GM12878 (cell line): Measurements from ENCODE around the gene TXLNB. TPM values are rescaled to one million over a fixed set of nuclear protein-coding genes. Genes with fewer than 3 reads are reported as not detected.

ENCODE experiments used
- ATAC-seq: fragments of 200-7000 bp; cut with Tn5 transposase; 3 replicates; pipeline ENCODE4 v1.9.1; 2020; ENCODE audit warnings: mild to moderate bottlenecking, moderate library complexity
- BruUV-seq: library from RNA; stranded (reverse); fragments of 400-500 nt; replicated peaks from 2 replicates; lab custom pipeline; 2021; lab: Mats Ljungman, UMichigan
- CTCF ChIA-PET: fragments of 300-600 bp; sonication (Branson Sonifier 250); formaldehyde crosslinking; extraction: SDS; loops from one replicate; lab custom pipeline; 2021; ENCODE audit warnings: inconsistent platforms; lab: Yijun Ruan, JAX
- POLR2A ChIA-PET: fragments of 350-600 bp; formaldehyde crosslinking; extraction: SDS; loops from one replicate; lab custom pipeline; 2021; ENCODE audit warnings: inconsistent platforms; lab: Charles Lee
- RAD21 ChIA-PET: fragments of 300-600 bp; sonication (Branson Sonifier 250); formaldehyde crosslinking; loops from one replicate; lab custom pipeline; 2023; ENCODE audit warnings: antibody characterized with exemption; ENCODE audit not compliant: unreplicated experiment; lab: Charles Lee
- SMC1A ChIA-PET: fragments of 300-600 bp; sonication (Branson Sonifier 250); formaldehyde crosslinking; loops from one replicate; lab custom pipeline; 2023; ENCODE audit not compliant: unreplicated experiment, uncharacterized antibody; lab: Charles Lee
- DNase-seq: peaks from one replicate; pipeline ENCODE4 v3.0.0-alpha.2; 2011; ENCODE audit warnings: low read depth, low spot score
- FAIRE-seq: peaks from 3 replicates; lab custom pipeline; 2011; peaks lifted over from hg19 to GRCh38; lab: Jason Lieb, UNC
- H2AFZ ChIP-seq: 2 replicates; pipeline ENCODE4 v1.6.0; 2011; ENCODE audit warnings: low read depth, low read length, control low read depth; ENCODE audit not compliant: control insufficient read depth
- H3K27ac ChIP-seq: 2 replicates; pipeline ENCODE4 v1.5.1; 2011; ENCODE audit warnings: control low read depth; ENCODE audit not compliant: control insufficient read depth, insufficient read depth
- H3K27me3 ChIP-seq, 2 experiments: replicated peaks in 1 of 2; 2 replicates each; pipeline versions ENCODE4 v1.6.0 to v1.6.1; 2011; ENCODE audit warnings: low read length in 1 of 2; ENCODE audit not compliant: control insufficient read depth in 2 of 2, insufficient read depth in 2 of 2
- H3K36me3 ChIP-seq, 2 experiments: 2 replicates each; pipeline ENCODE4 v1.5.1; 2011; ENCODE audit warnings: low read length in 1 of 2; ENCODE audit not compliant: control insufficient read depth in 2 of 2, insufficient read depth in 2 of 2
- H3K4me1 ChIP-seq: 2 replicates; pipeline ENCODE4 v1.6.1; 2011; ENCODE audit warnings: mild to moderate bottlenecking, low read length, moderate library complexity, mixed read lengths; ENCODE audit not compliant: control insufficient read depth, insufficient read depth
- H3K4me2 ChIP-seq: 2 replicates; pipeline ENCODE4 v1.6.0; 2011; ENCODE audit warnings: control low read depth; ENCODE audit not compliant: control insufficient read depth, insufficient read depth
- H3K4me3 ChIP-seq: fragments of 200-600 bp; sonication (generic); 2 replicates; pipeline ENCODE4 v1.5.1; 2016
- H3K79me2 ChIP-seq: 2 replicates; pipeline ENCODE4 v1.6.0; 2011; ENCODE audit warnings: low read length; ENCODE audit not compliant: control insufficient read depth, insufficient read depth
- H3K9ac ChIP-seq: 2 replicates; pipeline ENCODE4 v1.8.0; 2011; ENCODE audit warnings: low read length, control low read depth, mixed read lengths; ENCODE audit not compliant: control insufficient read depth, insufficient read depth
- H3K9me3 ChIP-seq: replicated peaks from 3 replicates; pipeline ENCODE4 v1.5.1; 2011; ENCODE audit warnings: mild to moderate bottlenecking, low read length; ENCODE audit not compliant: control insufficient read depth, insufficient read depth
- H4K20me1 ChIP-seq: 2 replicates; pipeline ENCODE4 v1.6.0; 2011; ENCODE audit not compliant: control insufficient read depth, insufficient read depth
- ASH2L ChIP-seq: fragments of 300-600, 200-600 bp; sonication (generic); IDR thresholded peaks from 2 replicates; pipeline ENCODE4 v1.6.1; 2017; ENCODE audit warnings: low read depth, mild to moderate bottlenecking, borderline replicate concordance
- ATF7 ChIP-seq: fragments of 450-650 bp; IDR thresholded peaks from 2 replicates; pipeline ENCODE4 v1.6.1; 2016; ENCODE audit warnings: low read depth, mild to moderate bottlenecking
- EZH2 ChIP-seq: IDR thresholded peaks from 2 replicates; pipeline ENCODE4 v1.6.1; 2012; ENCODE audit warnings: low read depth, mild to moderate bottlenecking, control low read depth, inconsistent platforms, low read length, borderline replicate concordance; ENCODE audit not compliant: control insufficient read depth
- FOS ChIP-seq: IDR thresholded peaks from 3 replicates; pipeline ENCODE4 v1.6.1; 2011; ENCODE audit warnings: borderline replicate concordance; ENCODE audit not compliant: insufficient read length; ENCODE audit errors: extremely low read depth
- GABPA ChIP-seq: IDR thresholded peaks from 2 replicates; pipeline ENCODE4 v1.6.1; 2014; ENCODE audit warnings: antibody characterized with exemption, low read depth, mild to moderate bottlenecking, inconsistent platforms
- NFIC ChIP-seq: IDR thresholded peaks from 2 replicates; pipeline ENCODE4 v1.6.1; 2012; ENCODE audit warnings: low read depth, mild to moderate bottlenecking, inconsistent platforms, low read length, moderate library complexity
- POU2F2 ChIP-seq: IDR thresholded peaks from 3 replicates; pipeline ENCODE4 v1.6.1; 2011; ENCODE audit warnings: low read depth, mild to moderate bottlenecking, low read length, borderline replicate concordance
- RAD51 ChIP-seq: fragments of 450-650 bp; IDR thresholded peaks from 2 replicates; pipeline ENCODE4 v1.6.1; 2016; ENCODE audit warnings: moderate library complexity, mild to moderate bottlenecking, inconsistent platforms
- SIN3A ChIP-seq: IDR thresholded peaks from 2 replicates; pipeline ENCODE4 v1.6.1; 2012; ENCODE audit warnings: low read depth, low read length, improper control_type of control experiment
- STAT1 ChIP-seq: fragments of 450-650 bp; conservative IDR thresholded peaks from 2 replicates; pipeline ENCODE4 v1.6.1; 2014; ENCODE audit warnings: antibody characterized with exemption, mild to moderate bottlenecking
- WRNIP1 ChIP-seq: IDR thresholded peaks from 2 replicates; pipeline ENCODE4 v1.6.1; 2011; ENCODE audit warnings: low read depth, low read length, improper control_type of control experiment, borderline replicate concordance
- WGBS: methylation state at CpG from one replicate; pipeline ENCODE4 v1.1.6; 2016; ENCODE audit warnings: low lambda C conversion rate; ENCODE audit not compliant: insufficient replicate concordance, insufficient coverage; ENCODE audit errors: missing lambda C conversion rate; 5-methylcytosine and 5-hydroxymethylcytosine counted together
- in situ Hi-C: fragments of 300-500 bp; cut with MboI; formaldehyde crosslinking; loops from 9 replicates; pipeline ENCODE4 v1.14.3; 2018; ENCODE audit warnings: mixed read lengths
- intact Hi-C: fragments of 100-400 bp; cut with micrococcal nuclease; formaldehyde crosslinking; loops from one replicate; pipeline ENCODE4 v1.14.2; 2022; ENCODE audit not compliant: unreplicated experiment
- polyA plus RNA-seq, 11 experiments: library from polyadenylated mRNA; depleted of rRNA in 4 of 11; unstranded in 6 of 11; stranded (reverse) in 5 of 11; fragments of >200 nt; fragmentation: Nextera tagmentation in 4 of 11; fragmentation: Illumina TruSeq in 1 of 11; extraction: Ambion mirVana in 4 of 11; extraction: Trizol in 1 of 11; gene quantifications; 1 replicate in 1 of 11; 2 replicates in 10 of 11; pipeline versions ENCODE4 v1.2.1 to v1.2.3, GENCODE V29; 2011 to 2016; ENCODE audit warnings: inconsistent platforms in 2 of 11, missing spikeins in 2 of 11, low read depth in 1 of 11
- total RNA-seq, 4 experiments: library from RNA; depleted of rRNA in 3 of 4; stranded (reverse); fragments of >200 nt in 3 of 4; fragmentation: Illumina TruSeq in 1 of 4; extraction: Trizol in 1 of 4; gene quantifications; 2 replicates each; pipeline versions ENCODE4 v1.2.1 to v1.2.3, GENCODE V29; 2013 to 2021
- TF ChIP-seq, protein P1 (sequence below): fragments of 450-650 bp; formaldehyde crosslinking; IDR thresholded peaks from 2 replicates; pipeline ENCODE4 v1.4.0; 2020; ENCODE audit warnings: mild to moderate bottlenecking, moderate library complexity
- TF ChIP-seq, protein P2 (sequence below): fragments of 450-650 bp; IDR thresholded peaks from 2 replicates; pipeline ENCODE4 v1.6.1; 2017; ENCODE audit warnings: low read depth, mild to moderate bottlenecking, moderate library complexity
- TF ChIP-seq, protein P3 (sequence below): fragments of 450-650 bp; IDR thresholded peaks from 2 replicates; pipeline ENCODE4 v1.6.1; 2016; ENCODE audit warnings: mild to moderate bottlenecking, moderate library complexity, borderline replicate concordance

Gene TXLNB
- total and polyA plus RNA-seq, 10 of the 15 experiments (the other 5 are each of a cell fraction or from before 2014, with no cell fraction given), result 0.07 to 1.3 (median 0.22) TPM; not detected in 1

DNA sequence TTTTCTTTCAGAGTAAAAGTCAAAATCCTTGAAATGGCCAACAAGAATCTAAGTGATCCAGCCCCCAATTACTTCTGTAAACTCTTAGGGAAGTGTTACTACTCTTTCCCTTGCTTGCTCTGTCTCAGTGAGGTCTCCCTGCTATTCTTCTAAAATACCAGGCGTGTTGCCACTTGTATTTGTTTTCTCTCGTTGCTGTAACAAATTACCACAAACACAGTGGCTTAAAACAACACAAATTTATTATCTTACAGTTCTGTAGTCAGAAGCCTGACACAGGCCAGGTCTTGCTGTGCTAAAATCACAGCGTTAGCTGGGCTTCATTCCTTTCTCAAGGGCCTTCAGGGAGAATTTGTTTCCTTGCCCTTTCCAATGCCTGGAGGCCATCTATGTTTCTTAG, 97.1 kb downstream of the TXLNB start:
- H2AFZ ChIP-seq, result no peak overlapping the region
- SMC1A ChIA-PET, result no interaction called here
- no peak for FAIRE-seq
- no peak for TF ChIP-seq STAT1
- no peak for TF ChIP-seq EZH2
- TF ChIP-seq POU2F2, result no peak
- TF ChIP-seq, protein P1, sequence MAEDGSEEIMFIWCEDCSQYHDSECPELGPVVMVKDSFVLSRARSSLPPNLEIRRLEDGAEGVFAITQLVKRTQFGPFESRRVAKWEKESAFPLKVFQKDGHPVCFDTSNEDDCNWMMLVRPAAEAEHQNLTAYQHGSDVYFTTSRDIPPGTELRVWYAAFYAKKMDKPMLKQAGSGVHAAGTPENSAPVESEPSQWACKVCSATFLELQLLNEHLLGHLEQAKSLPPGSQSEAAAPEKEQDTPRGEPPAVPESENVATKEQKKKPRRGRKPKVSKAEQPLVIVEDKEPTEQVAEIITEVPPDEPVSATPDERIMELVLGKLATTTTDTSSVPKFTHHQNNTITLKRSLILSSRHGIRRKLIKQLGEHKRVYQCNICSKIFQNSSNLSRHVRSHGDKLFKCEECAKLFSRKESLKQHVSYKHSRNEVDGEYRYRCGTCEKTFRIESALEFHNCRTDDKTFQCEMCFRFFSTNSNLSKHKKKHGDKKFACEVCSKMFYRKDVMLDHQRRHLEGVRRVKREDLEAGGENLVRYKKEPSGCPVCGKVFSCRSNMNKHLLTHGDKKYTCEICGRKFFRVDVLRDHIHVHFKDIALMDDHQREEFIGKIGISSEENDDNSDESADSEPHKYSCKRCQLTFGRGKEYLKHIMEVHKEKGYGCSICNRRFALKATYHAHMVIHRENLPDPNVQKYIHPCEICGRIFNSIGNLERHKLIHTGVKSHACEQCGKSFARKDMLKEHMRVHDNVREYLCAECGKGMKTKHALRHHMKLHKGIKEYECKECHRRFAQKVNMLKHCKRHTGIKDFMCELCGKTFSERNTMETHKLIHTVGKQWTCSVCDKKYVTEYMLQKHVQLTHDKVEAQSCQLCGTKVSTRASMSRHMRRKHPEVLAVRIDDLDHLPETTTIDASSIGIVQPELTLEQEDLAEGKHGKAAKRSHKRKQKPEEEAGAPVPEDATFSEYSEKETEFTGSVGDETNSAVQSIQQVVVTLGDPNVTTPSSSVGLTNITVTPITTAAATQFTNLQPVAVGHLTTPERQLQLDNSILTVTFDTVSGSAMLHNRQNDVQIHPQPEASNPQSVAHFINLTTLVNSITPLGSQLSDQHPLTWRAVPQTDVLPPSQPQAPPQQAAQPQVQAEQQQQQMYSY (CRISPR knock-in tag), result no peak
- no peak for TF ChIP-seq FOS
- no peak for TF ChIP-seq SIN3A
- no peak for TF ChIP-seq GABPA
- TF ChIP-seq WRNIP1, result no peak
- TF ChIP-seq RAD51, result no peak
- TF ChIP-seq ASH2L, result no peak
- TF ChIP-seq, protein P2, sequence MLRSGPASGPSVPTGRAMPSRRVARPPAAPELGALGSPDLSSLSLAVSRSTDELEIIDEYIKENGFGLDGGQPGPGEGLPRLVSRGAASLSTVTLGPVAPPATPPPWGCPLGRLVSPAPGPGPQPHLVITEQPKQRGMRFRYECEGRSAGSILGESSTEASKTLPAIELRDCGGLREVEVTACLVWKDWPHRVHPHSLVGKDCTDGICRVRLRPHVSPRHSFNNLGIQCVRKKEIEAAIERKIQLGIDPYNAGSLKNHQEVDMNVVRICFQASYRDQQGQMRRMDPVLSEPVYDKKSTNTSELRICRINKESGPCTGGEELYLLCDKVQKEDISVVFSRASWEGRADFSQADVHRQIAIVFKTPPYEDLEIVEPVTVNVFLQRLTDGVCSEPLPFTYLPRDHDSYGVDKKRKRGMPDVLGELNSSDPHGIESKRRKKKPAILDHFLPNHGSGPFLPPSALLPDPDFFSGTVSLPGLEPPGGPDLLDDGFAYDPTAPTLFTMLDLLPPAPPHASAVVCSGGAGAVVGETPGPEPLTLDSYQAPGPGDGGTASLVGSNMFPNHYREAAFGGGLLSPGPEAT, result no peak
- no peak for TF ChIP-seq ATF7
- no peak for TF ChIP-seq NFIC
- TF ChIP-seq, protein P3, sequence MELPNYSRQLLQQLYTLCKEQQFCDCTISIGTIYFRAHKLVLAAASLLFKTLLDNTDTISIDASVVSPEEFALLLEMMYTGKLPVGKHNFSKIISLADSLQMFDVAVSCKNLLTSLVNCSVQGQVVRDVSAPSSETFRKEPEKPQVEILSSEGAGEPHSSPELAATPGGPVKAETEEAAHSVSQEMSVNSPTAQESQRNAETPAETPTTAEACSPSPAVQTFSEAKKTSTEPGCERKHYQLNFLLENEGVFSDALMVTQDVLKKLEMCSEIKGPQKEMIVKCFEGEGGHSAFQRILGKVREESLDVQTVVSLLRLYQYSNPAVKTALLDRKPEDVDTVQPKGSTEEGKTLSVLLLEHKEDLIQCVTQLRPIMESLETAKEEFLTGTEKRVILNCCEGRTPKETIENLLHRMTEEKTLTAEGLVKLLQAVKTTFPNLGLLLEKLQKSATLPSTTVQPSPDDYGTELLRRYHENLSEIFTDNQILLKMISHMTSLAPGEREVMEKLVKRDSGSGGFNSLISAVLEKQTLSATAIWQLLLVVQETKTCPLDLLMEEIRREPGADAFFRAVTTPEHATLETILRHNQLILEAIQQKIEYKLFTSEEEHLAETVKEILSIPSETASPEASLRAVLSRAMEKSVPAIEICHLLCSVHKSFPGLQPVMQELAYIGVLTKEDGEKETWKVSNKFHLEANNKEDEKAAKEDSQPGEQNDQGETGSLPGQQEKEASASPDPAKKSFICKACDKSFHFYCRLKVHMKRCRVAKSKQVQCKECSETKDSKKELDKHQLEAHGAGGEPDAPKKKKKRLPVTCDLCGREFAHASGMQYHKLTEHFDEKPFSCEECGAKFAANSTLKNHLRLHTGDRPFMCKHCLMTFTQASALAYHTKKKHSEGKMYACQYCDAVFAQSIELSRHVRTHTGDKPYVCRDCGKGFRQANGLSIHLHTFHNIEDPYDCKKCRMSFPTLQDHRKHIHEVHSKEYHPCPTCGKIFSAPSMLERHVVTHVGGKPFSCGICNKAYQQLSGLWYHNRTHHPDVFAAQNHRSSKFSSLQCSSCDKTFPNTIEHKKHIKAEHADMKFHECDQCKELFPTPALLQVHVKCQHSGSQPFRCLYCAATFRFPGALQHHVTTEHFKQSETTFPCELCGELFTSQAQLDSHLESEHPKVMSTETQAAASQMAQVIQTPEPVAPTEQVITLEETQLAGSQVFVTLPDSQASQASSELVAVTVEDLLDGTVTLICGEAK, result no peak

More for the DNA sequence above, 97.1 kb downstream of the TXLNB start:
- ChIA-PET POLR2A (no interaction called here), RAD21 (no interaction called here), CTCF (no interaction called here)
- Histone ChIP-seq H3K4me1 (no peaks in the 10 kb centered on the region), H3K27me3 (no peaks in the 10 kb centered on the region), H3K36me3 (no peaks in the 10 kb centered on the region), H3K27ac (no peak overlapping the region), H3K4me2 (no peak overlapping the region), H3K9ac (no peak overlapping the region), H3K9me3 (no peaks in the 10 kb centered on the region), H3K4me3 (no peak overlapping the region), H3K79me2 (no peaks in the 10 kb centered on the region), H4K20me1 (no peaks in the 10 kb centered on the region)
- no peak for DNase-seq
- WGBS, result 30% methylated on average over 3 of the region's 3 CpGs
- in situ Hi-C loops (no loop called here), intact Hi-C loops (no loop called here)
- ATAC-seq, result no peak
- BruUV-seq, result no TSS peak
